Parathyroid adenoma (tissue), 2 donors: ENCODE data around the gene ZNF518A.
A peak's percentile ranks its signal among the peaks of the same experiment; 100 is the strongest.

Experiments used
- H2AFZ ChIP-seq: fragments of 300-600 bp; sonication (generic); one replicate; pipeline ENCODE4 v1.7.0; 2017; ENCODE audit warnings: antibody characterized with exemption, mild to moderate bottlenecking
- H3K27ac ChIP-seq: fragments of 300-600 bp; sonication (generic); one replicate; pipeline ENCODE4 v1.7.0; 2017
- H3K27me3 ChIP-seq: fragments of 300-600 bp; sonication (generic); one replicate; pipeline ENCODE4 v1.7.0; 2017; ENCODE audit warnings: low read length; ENCODE audit not compliant: control insufficient read depth, insufficient read depth
- H3K36me3 ChIP-seq: fragments of 300-600 bp; sonication (generic); one replicate; pipeline ENCODE4 v1.7.0; 2017; ENCODE audit warnings: low read length; ENCODE audit not compliant: control insufficient read depth, insufficient read depth
- H3K4me1 ChIP-seq: fragments of 300-600 bp; sonication (generic); one replicate; pipeline ENCODE4 v1.7.0; 2017; ENCODE audit warnings: control low read depth
- H3K4me2 ChIP-seq: fragments of 300-600 bp; sonication (generic); one replicate; pipeline ENCODE4 v1.7.0; 2017; ENCODE audit warnings: low read length
- H3K4me3 ChIP-seq: fragments of 300-600 bp; sonication (generic); one replicate; pipeline ENCODE4 v1.7.0; 2017; ENCODE audit warnings: low read depth, low read length
- H3K79me2 ChIP-seq: fragments of 300-600 bp; sonication (generic); one replicate; pipeline ENCODE4 v1.7.0; 2017; ENCODE audit warnings: control low read depth
- H3K9ac ChIP-seq: fragments of 300-600 bp; sonication (generic); one replicate; pipeline ENCODE4 v1.7.0; 2017; ENCODE audit warnings: mild to moderate bottlenecking
- H3K9me3 ChIP-seq: fragments of 300-600 bp; sonication (generic); one replicate; pipeline ENCODE4 v1.7.0; 2017; ENCODE audit warnings: low read length; ENCODE audit not compliant: control insufficient read depth
- TF ChIP-seq, protein P1 (sequence below): fragments of 300-600 bp; sonication (generic); IDR thresholded peaks from one replicate; pipeline ENCODE4 v1.7.0; 2017; ENCODE audit warnings: antibody characterized with exemption, mild to moderate bottlenecking
- donor health status: primary hyperparathyroidism.

ZNF518A gene

DNA sequence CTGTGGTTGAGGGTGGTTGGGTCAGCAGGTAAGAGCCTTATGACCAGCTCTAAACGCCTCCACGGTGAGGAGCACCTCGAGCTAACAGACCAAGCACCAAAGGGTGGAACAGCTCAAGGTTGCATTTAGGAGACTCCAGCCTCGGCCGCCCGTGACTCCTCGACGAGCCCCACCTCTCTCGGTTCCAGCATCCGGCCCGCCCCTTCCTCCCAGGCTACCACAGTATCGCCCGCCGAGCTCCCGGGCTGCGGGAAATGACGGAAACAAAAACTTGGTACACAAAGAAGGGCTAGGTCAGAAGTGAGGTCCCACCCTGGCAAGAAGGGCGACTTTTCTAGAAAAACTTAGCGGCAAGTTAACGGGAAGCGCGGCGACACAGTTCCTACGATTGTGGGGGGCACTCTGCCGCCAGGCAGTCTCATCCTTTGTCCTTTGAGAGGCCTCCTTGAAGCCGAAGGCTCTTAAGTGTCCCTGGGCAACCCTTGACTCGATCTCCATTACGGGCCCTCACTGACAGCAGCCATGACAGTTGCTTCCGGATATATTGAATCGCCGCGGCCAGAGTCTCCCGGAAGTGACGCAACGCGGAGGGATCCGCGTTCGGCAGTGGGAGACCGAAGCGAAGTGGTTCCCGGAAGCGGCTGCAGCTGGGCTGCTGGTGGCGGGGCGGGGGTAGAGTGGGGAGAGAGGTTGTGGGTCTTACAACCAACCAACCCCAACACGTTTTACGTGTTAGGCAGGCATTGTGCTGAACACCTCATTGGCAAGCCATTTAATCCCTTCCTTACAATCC is 40.2 kb upstream of the ZNF518A start:
- TF ChIP-seq, protein P1, sequence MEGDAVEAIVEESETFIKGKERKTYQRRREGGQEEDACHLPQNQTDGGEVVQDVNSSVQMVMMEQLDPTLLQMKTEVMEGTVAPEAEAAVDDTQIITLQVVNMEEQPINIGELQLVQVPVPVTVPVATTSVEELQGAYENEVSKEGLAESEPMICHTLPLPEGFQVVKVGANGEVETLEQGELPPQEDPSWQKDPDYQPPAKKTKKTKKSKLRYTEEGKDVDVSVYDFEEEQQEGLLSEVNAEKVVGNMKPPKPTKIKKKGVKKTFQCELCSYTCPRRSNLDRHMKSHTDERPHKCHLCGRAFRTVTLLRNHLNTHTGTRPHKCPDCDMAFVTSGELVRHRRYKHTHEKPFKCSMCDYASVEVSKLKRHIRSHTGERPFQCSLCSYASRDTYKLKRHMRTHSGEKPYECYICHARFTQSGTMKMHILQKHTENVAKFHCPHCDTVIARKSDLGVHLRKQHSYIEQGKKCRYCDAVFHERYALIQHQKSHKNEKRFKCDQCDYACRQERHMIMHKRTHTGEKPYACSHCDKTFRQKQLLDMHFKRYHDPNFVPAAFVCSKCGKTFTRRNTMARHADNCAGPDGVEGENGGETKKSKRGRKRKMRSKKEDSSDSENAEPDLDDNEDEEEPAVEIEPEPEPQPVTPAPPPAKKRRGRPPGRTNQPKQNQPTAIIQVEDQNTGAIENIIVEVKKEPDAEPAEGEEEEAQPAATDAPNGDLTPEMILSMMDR, result no peak
- Histone ChIP-seq H3K9me3 (peaks cover 5% of the 10 kb centered on the region), H3K36me3 (no peaks in the 10 kb centered on the region), H3K4me1 (no peaks in the 10 kb centered on the region), H3K9ac (peak overlapping the region; percentile 23), H3K27ac (peak overlapping the region; percentile 84), H3K4me3 (peak overlapping the region; percentile 90), H3K27me3 (no peaks in the 10 kb centered on the region), H3K79me2 (no peaks in the 10 kb centered on the region), H3K4me2 (peak overlapping the region; percentile 82), H2AFZ (peak overlapping the region; percentile 99)

DNA sequence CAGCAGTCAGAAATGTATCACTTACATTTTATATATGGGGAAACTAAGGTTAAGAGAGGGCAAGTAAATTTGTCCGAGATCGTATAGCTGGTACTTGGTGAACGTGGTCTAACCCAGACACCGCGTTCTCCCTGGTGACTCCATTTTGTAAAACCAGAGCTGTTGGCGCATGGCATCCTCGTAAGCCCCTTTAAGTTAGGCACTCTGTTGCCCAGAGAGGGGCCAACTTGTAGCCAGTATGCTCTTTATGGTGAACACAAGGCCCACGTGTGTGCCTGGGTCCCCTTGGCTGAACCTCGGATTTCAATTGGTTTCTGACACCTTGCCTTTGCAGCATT is 39.7 kb upstream of the ZNF518A start:
- Histone ChIP-seq H3K79me2 (no peaks in the 10 kb centered on the region), H3K27me3 (no peaks in the 10 kb centered on the region), H3K4me2 (peak overlapping the region; percentile 82), H2AFZ (peak overlapping the region; percentile 99), H3K9ac (peak overlapping the region; percentile 23), H3K9me3 (peaks cover 5% of the 10 kb centered on the region), H3K36me3 (no peaks in the 10 kb centered on the region), H3K4me3 (peak overlapping the region; percentile 90), H3K27ac (peak overlapping the region; percentile 84), H3K4me1 (no peaks in the 10 kb centered on the region)
- TF ChIP-seq, protein P1, result no peak

DNA sequence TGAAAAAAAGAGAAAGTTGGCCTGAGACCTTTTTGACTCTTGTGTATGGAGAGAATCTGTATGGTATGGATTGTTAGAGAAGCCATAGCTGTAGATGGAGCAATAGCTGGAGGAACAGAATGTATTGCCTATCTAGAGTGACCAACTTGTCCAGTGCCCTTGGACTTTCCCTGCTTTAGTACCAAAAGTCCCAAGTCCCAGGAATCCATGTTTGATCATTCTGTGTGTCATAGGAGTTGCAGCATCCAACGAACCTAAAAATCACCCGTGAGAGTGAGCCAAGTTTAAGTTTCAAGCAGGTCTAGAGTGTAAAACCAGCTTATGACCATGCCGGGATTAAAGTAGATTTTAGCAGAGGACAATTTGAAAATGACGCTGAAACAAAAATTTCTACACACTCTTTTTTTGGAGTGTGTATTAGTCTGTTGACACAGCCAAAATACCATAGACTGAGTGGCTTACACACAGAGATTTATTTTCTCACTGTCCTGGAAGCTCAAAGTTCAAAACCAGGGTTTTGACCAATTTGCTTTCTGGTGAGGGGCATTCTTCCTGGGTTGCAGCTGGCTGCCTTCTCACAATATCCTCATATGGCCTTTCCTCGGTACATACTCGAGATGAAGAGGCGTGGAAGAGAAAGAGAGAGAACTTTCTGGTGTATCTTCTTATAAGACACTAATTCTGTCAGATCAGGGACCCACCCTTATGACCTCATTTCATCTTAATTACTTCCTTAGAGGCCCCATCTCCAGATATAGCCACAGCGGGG is 36.9 kb upstream of the ZNF518A start:
- Histone ChIP-seq H3K27me3 (no peaks in the 10 kb centered on the region), H3K36me3 (no peaks in the 10 kb centered on the region), H2AFZ (no peak overlapping the region)

DNA sequence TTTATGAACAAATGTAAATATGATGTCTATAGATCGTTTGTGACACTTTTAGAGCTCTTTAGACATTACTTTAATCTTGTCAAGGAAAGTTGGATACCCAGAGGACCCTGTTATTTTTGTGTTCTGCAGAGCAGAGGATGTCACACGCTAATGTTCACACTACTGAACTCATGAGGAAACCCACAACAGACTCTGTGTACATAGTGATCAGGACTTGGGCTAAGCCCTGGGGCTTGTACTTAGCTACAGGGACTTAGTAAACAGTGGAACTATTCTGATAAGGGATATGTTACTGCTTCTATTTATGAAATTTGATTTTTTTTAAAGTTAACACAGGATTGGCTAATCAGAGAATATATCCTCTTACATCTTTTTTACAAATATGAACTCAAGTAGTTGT is 36.1 kb upstream of the ZNF518A start:
- Histone ChIP-seq H2AFZ (no peak overlapping the region), H3K27me3 (no peaks in the 10 kb centered on the region), H3K36me3 (no peaks in the 10 kb centered on the region), H3K4me2 (no peak overlapping the region), H3K27ac (no peak overlapping the region), H3K79me2 (no peaks in the 10 kb centered on the region), H3K4me1 (no peaks in the 10 kb centered on the region), H3K9ac (no peak overlapping the region), H3K4me3 (no peak overlapping the region), H3K9me3 (peaks cover 5% of the 10 kb centered on the region)
- TF ChIP-seq, protein P1, result no peak

More for the DNA sequence above, 36.9 kb upstream of the ZNF518A start:
- Histone ChIP-seq H3K9ac (no peak overlapping the region), H3K9me3 (peaks cover 5% of the 10 kb centered on the region), H3K4me3 (no peak overlapping the region), H3K79me2 (no peaks in the 10 kb centered on the region), H3K4me2 (no peak overlapping the region), H3K27ac (no peak overlapping the region), H3K4me1 (no peaks in the 10 kb centered on the region)
- TF ChIP-seq, protein P1, result no peak
